ENCODE results near the gene RAB32. TPM values are rescaled to one million over a fixed set of nuclear protein-coding genes. Genes with fewer than 3 reads are reported as not detected.
A peak's percentile ranks its signal among the peaks of the same experiment; 100 is the strongest.

RAB32 gene
- total RNA-seq, 1 experiment from 2014 or later = 21.4 TPM

DNA sequence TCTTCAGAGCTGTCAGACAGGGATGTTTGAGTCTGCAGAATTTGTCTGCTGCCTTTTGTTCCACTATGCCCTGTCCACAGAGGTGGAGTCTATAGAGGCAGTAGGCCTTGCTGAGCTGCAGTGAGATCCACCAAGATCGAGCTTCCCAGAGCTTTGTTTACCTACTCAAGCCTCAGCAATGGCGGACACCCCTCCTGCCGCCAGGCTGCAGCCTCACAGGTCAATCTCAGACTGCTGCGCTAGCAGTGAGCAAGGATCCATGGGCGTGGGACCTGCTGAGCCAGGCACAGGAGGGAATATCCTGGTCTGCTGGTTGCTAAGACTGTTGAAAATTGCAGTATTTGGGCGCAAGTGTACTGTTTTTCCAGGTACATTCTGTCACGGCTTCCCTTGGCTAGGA, 28.4 kb upstream of the RAB32 start:
- no peak overlapping the region for H2AFZ ChIP-seq
- BruUV-seq (replicated peaks) = no TSS peak
- no peak overlapping the region for H3K4me2 ChIP-seq
- H3K4me3 ChIP-seq = no peak overlapping the region
- intact Hi-C loops (cut with micrococcal nuclease; ENCODE audit: unreplicated experiment) = no loop called here
- no peaks in the 10 kb centered on the region for H3K9me2 ChIP-seq (ENCODE audit: insufficient read depth)
- H4K20me1 ChIP-seq (ENCODE audit: insufficient read depth) = no peaks in the 10 kb centered on the region
- TF ChIP-seq, protein P1, sequence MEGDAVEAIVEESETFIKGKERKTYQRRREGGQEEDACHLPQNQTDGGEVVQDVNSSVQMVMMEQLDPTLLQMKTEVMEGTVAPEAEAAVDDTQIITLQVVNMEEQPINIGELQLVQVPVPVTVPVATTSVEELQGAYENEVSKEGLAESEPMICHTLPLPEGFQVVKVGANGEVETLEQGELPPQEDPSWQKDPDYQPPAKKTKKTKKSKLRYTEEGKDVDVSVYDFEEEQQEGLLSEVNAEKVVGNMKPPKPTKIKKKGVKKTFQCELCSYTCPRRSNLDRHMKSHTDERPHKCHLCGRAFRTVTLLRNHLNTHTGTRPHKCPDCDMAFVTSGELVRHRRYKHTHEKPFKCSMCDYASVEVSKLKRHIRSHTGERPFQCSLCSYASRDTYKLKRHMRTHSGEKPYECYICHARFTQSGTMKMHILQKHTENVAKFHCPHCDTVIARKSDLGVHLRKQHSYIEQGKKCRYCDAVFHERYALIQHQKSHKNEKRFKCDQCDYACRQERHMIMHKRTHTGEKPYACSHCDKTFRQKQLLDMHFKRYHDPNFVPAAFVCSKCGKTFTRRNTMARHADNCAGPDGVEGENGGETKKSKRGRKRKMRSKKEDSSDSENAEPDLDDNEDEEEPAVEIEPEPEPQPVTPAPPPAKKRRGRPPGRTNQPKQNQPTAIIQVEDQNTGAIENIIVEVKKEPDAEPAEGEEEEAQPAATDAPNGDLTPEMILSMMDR (conservative IDR thresholded peaks at IDR 0.05) = no peak
- no peak for TF ChIP-seq EZH2 (IDR thresholded peaks at IDR 0.05; ENCODE audit: low read depth)
- H3F3A ChIP-seq (ENCODE audit: insufficient read depth, low read depth) = no peaks in the 10 kb centered on the region
- H3K79me2 ChIP-seq (ENCODE audit: low read depth) = no peaks in the 10 kb centered on the region
- H3K4me1 ChIP-seq (replicated peaks; ENCODE audit: insufficient read depth) = no peaks in the 10 kb centered on the region
- no peaks in the 10 kb centered on the region for H3K27me3 ChIP-seq (ENCODE audit: insufficient read depth, low read depth)
- no peaks in the 10 kb centered on the region for H3K36me3 ChIP-seq (ENCODE audit: low read depth)
- ChIA-PET POLR2A (ENCODE audit: unreplicated experiment) (no interaction called here), CTCF (no interaction called here)
- no peak for DNase-seq
- H3K27ac ChIP-seq = no peak overlapping the region
- H3K9me3 ChIP-seq (ENCODE audit: insufficient read depth, low read depth) = no peaks in the 10 kb centered on the region

DNA sequence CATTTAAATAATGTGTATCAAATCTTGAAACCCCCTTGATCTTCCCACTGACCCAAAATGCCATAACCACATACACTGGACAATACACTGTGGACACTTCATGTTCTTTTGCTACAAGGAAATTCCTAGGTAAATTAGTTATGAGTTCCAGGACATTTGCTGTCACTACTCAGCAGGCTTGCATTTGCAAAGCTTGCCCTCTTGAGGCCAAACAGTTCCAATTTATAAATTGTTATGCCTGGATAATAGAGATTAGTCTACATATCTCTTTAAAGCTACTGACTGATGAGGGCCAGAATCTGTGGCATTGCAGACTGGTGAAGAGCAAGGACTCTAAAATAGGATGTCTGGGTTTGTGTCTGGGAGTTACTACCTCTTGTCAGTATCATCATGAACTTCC, 17.4 kb upstream of the RAB32 start:
- no peak for DNase-seq
- Histone ChIP-seq H3K27ac (no peak overlapping the region), H3K79me2 (ENCODE audit: low read depth) (no peaks in the 10 kb centered on the region), H3K4me2 (no peak overlapping the region), H4K20me1 (ENCODE audit: insufficient read depth) (no peaks in the 10 kb centered on the region), H3K36me3 (ENCODE audit: low read depth) (no peaks in the 10 kb centered on the region), H3K4me3 (no peak overlapping the region), H3F3A (ENCODE audit: insufficient read depth, low read depth) (no peaks in the 10 kb centered on the region), H3K9me3 (ENCODE audit: insufficient read depth, low read depth) (no peaks in the 10 kb centered on the region), H3K27me3 (ENCODE audit: insufficient read depth, low read depth) (no peaks in the 10 kb centered on the region), H2AFZ (no peak overlapping the region), H3K9me2 (ENCODE audit: insufficient read depth) (no peaks in the 10 kb centered on the region), H3K4me1 (replicated peaks; ENCODE audit: insufficient read depth) (no peaks in the 10 kb centered on the region)
- BruUV-seq (replicated peaks) = no TSS peak
- TF ChIP-seq, protein P1 (conservative IDR thresholded peaks at IDR 0.05) = peak; percentile 54
- TF ChIP-seq EZH2 (IDR thresholded peaks at IDR 0.05; ENCODE audit: low read depth) = no peak
- intact Hi-C loops (cut with micrococcal nuclease; ENCODE audit: unreplicated experiment) = no loop called here
- CTCF ChIA-PET = no interaction called here
- POLR2A ChIA-PET (ENCODE audit: unreplicated experiment) = no interaction called here

DNA sequence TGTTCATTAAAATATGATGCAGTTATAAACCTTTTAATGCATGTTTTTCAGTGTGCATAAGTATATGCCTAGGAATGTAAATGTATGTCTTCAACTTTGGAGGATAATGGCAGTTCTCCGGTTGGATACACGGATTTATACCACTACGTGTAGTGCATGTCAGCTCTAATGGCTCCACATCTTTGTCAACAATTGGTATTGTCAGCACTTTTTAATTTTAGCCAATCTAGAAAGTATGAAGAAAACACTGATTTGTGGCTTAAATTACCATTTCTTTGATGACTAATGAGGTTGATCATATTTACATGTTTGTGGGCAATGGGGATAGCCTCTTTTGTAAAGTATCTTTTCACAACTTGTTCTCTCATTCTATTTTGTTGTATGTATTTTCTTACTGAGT, 10.9 kb upstream of the RAB32 start:
- Histone ChIP-seq H3K4me3 (no peak overlapping the region), H3K79me2 (ENCODE audit: low read depth) (no peaks in the 10 kb centered on the region), H3K4me2 (no peak overlapping the region), H4K20me1 (ENCODE audit: insufficient read depth) (no peaks in the 10 kb centered on the region), H3F3A (ENCODE audit: insufficient read depth, low read depth) (no peaks in the 10 kb centered on the region), H3K36me3 (ENCODE audit: low read depth) (no peaks in the 10 kb centered on the region), H3K27me3 (ENCODE audit: insufficient read depth, low read depth) (no peaks in the 10 kb centered on the region), H3K27ac (no peak overlapping the region), H3K4me1 (replicated peaks; ENCODE audit: insufficient read depth) (no peaks in the 10 kb centered on the region), H3K9me3 (ENCODE audit: insufficient read depth, low read depth) (no peaks in the 10 kb centered on the region), H2AFZ (no peak overlapping the region), H3K9me2 (ENCODE audit: insufficient read depth) (no peaks in the 10 kb centered on the region)
- intact Hi-C loops (cut with micrococcal nuclease; ENCODE audit: unreplicated experiment) = no loop called here
- no peak for TF ChIP-seq EZH2 (IDR thresholded peaks at IDR 0.05; ENCODE audit: low read depth)
- TF ChIP-seq, protein P1 (conservative IDR thresholded peaks at IDR 0.05) = no peak
- ChIA-PET CTCF (no interaction called here), POLR2A (ENCODE audit: unreplicated experiment) (no interaction called here)
- no TSS peak for BruUV-seq (replicated peaks)
- no peak for DNase-seq

All from PC-9 (cell line).